SIG-M5 (cell line): Measurements from ENCODE around the gene LGALS9.
"Not testable (repeated sequence)": the region's sequence is repeated elsewhere in the genome, so short reads cannot be mapped to it uniquely, and the experiment has no call there.

Source experiments
- DNase-seq: peaks from one replicate; lab custom pipeline; 2025; lab: John Stamatoyannopoulos, UW

LGALS9 gene

DNA sequence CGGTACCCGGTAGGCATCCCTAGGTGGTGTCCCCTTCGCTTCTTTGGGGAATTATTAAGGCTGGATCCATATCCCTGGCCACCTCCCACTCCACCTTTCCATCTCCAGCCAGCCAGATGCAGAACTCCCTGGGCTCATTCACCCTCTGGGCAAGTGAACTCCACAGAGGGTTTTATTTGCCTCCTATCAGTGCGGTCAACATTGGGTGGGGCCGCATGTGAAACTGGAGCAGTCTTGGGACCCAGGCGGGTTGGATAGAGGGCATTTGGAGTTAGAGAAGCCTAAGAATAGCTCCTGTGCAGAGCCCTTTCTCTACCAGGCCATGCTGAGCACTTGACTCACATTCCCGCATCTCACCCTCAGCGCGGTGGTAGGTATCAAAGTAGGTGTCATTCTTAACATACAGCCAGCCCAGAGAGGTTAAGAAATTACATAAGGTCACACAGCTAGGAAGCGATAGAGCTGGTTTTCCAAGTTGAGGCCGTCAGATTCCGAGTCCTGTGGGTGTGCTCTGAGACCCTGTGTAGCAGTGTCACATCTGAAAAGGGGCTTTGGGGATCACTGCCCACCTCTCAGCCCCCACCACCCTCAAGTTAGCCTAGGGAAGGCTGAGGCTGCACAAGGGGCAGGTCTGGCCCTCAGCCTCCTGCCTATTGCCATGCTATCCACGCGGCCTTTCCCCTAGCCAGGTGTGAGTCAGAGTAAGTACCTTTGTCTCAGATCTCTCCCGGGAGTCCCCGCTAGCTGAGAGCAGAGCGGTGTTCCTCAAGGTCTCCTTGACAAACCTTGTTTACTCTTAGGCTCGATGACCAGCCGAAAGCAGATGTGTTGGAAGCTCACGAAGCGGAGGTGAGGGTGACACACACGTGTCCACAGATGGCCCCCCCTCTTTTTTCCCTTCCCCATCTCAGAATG, 26.9 kb upstream of the LGALS9 start:
- no peak for DNase-seq

- DNase-seq = no peak
Measured at GRCh38 chr17:27605409-27605808, 25.6 kb upstream of the LGALS9 start.

- no peak for DNase-seq
Measured at GRCh38 chr17:27607521-27608091, 23.4 kb upstream of the LGALS9 start.

DNA sequence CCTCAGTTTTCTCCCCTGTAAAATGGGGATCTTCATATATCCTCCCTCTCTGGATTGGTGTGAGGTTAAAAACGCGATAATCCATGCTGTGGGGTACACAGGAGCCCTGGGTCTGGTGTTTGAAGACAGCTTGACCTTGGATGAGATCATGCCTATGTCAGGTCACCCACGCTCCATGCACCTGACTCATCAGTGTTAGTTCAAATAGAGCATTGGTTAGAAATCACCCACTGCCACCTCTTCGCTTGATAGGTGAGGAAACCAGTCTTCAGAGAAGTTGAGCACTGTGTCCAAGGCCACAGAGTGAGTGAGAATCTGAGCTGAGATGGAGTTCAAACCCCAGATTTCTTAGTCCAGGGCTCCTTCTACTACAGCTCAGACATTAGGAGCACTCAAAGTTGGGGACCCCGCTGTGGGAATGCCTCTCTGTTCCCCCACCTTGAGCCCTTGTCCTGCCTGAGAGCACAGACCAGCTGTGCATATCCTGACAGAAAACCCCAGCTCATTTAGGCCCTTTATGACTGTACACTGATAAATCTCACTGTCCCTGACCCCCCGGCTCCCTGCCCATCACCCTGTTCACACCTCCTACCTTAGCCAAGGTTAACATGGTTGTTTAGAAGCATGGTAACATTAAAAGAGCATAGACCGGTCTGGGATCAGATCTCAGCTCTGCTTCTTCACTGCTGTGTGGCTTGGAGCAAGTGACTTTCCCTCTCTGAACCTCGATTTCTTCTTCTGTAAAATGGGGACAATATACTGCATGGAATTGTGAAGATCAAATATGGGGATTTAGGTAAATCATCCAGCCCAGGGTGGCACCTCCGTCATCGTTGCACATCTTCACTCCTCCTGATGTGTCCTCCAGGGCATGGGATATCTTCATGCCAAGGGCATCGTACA, 22.4 kb upstream of the LGALS9 start:
- no peak for DNase-seq

- DNase-seq = no peak
Measured at GRCh38 chr17:27609611-27610303, 21.2 kb upstream of the LGALS9 start.

- no peak for DNase-seq
Measured at GRCh38 chr17:27610304-27610677, 20.7 kb upstream of the LGALS9 start.

GRCh38 chr17:27612160-27612770, 18.7 kb upstream of the LGALS9 start:
- DNase-seq = no peak

DNA sequence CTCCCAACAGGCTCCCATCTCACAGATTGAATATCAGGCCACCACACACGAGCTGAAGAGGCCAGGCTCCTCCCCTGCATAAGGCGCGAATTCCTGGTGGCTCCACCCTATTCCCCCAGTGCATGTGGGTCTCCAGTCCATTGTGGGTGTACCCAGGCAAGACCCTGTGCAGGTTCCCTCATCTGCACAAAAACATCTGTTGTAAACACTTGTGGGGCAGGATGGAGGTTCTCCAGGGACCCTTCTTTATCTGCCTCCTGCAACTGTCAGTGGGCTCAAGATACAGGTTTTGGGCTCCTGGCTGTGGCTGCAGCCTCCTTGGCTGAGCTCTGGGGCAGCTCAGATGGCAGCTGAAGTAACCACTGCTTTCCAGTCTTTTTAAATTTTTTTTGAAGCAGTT, 17.6 kb upstream of the LGALS9 start:
- no peak for DNase-seq

GRCh38 chr17:27615121-27615520, 15.9 kb upstream of the LGALS9 start:
- no peak for DNase-seq

DNA sequence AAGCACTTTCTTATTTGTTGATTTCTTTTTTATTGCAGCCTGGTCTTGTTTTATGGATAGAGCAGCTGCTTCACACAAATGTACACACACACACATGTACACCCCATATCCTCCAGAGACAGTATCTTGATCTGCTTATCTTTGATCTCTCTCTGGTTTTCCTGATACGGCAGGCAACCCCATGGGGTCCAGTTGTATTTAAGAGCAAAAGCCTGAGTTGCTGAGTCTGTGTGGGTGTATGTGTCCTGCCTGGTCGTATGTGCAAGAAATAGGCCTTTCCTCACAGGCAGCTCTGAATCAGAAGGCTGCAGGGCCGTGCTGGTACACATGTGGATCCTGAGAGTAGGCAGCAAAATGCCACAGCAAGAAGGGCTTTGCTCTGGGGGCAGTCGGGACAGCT, 14.6 kb upstream of the LGALS9 start:
- DNase-seq = no peak

DNA sequence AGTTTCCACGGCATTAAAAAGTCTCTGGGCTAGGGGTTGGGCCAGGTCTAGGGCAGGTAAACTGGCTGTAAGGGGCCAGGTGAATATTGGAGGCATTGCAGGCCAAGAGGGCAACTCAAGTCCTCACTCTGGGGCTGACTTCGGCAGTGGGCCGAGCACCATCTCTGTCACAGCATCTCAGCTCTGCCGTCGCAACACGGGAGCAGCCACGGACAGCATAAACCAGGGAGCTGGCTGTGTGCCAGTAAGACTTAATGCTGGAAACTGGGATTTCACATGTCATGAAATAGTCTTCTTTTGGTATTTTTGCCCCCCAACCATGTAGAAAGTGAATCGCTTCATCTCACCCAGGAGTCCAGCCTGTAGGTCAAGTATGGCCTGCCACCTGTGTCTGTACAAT, 12.6 kb upstream of the LGALS9 start:
- DNase-seq = no peak

DNA sequence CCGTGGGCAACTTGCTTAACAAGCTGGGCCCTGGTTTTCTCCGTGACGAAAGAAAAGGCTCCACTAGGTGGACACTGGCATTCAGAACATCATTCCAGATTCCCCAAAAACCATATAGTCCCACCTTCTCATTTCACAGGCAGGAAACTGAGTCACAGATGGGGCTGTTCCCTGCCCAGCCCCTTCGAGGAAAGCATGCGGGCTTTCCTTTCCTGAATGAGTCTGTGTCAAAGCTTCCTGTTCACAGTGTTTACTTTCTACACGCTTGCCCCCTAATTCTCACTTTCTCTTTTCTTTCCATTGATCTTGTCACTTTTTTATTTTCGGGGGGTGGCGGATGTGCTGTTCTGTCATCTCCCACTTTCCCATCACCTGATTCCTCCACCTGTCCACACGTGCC, 10.3 kb upstream of the LGALS9 start:
- DNase-seq = no peak

DNA sequence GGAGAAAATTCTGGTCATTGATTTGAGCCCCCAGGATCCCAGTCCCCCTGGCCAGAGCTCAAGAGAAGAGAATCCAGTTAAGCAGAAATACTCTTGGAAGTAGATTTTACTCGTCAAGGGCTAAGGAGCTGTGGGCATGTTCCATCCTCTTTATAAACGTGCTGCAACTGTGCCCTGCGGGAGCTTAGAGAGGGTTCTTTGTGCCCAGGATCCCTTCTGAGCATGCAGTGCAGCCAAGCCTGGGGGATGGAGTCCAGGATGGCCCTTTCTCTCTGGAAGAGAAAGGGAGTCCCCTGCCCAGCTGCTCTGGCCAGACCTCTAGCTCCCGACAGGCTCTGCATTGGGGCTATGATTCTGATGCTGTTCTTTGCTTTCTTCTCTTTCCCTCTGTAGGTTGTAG, 9.5 kb upstream of the LGALS9 start:
- no peak for DNase-seq

- DNase-seq = no peak
Measured at GRCh38 chr17:27621942-27622559, 8.9 kb upstream of the LGALS9 start.

DNA sequence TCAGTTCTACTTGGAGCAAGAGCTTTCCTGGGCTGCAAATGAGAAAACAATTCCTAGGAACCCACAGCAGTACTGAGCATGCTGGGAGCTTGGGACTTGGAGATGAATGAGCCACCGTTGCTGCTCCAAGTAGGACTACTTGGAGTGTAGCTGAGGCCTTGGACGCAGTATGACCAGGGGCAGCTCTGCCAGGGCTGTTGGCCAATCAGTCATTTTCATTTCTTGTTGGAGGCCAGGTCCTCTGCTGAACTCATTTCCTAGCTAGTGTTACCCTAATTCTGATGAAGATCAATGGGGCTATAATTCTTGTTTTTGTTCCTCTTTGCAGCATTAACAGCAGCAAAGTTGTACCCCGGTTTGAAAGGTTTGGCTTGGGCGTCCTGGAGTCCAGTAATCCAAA, 8.0 kb upstream of the LGALS9 start:
- no peak for DNase-seq

DNA sequence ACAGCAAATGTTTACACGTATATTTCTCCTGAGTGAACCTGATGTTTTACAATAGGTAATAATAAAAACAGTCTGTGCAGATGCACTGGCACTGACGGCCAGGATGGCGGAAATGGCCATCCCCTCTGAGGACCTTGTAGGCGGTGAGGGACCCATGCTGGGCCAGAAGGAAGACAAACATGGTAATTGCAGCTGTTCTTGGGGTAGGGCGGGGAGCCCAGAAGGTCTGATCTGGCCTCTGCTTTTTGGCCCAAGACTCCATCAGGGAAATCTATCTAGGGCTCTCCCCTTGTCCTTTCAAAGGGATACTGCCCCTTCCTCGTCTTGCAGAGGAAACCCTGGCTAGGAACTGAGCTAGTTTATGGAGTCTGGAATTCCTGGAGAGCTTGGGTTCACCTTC, 7.4 kb upstream of the LGALS9 start:
- no peak for DNase-seq

DNA sequence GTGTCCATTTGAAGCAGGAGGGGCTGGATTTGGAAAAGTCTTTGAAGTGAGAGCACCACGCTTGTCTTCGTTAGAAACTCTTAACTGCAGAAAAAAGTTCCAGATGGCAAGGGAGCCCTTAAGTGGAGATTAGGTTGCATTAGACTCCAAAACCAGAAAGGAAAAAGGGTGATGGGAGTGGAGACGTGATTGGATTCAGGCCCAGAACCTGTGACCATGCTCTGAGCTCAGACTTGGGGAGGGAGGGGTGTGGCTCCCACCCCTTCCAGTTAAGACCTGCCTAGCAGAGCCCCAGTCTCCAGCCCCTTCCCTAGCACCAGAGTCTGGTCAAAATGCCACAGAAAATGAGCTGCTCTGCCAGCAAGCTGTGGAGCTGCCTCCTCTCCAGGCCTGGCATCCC, 6.4 kb upstream of the LGALS9 start:
- no peak for DNase-seq

DNA sequence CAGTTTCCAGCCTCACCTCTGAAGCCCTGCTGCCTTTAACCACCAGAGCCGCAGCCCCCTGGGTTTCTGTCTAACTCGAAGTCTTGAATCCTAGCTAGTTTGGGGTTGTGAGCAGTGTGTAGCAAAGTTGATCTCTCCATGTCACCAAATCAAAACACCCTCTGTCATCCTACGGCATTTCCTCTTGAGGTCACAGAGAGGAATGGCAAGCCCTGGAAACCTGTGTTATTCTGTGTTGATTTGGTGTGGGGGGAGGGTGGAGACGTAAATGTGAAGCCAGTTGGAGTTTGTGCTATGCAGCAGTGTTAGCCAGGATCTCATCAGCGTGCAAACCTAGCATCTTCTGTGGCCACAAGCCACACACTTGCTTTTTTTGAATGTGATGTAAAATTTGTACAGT, 5.1 kb upstream of the LGALS9 start:
- no peak for DNase-seq

DNA sequence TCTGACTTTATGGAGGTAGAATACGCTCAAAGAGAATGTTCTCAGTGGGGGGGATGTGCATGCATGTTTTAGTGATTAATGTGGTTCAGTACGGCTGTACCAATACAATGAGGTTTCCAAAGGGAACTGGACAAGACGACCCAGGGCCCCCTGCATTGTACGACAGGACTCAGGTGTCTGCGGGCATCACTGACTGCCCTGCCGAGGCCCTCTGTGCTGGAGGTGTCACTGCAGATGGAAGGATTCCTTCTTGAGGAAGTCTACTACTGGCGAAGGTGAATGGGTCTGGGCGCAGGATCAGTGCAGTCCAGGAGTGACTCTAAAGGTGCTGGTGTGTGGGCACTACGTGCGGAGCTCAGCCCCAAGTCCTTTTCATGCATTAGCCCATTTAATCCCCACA, 3.5 kb upstream of the LGALS9 start:
- no peak for DNase-seq

DNA sequence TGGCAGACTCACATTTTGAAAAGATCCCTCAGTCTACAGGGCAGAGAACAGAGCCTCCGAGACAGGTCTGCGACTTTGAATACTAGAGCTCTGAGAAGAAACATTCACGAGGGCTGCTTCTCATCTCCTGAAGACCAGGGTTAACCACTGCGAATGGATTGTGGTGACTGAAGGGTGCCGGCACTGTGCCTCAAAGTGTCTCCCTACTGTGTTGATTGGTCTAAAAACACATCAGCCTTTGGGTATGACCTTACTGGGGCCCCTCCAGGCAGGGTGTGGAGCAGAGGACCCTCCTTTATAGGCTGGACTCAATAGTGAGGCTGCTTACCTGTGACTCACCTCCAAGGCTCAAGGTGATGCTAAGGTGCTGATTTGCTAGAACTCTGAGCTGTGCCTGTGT, 2.6 kb upstream of the LGALS9 start:
- DNase-seq = no peak

DNA sequence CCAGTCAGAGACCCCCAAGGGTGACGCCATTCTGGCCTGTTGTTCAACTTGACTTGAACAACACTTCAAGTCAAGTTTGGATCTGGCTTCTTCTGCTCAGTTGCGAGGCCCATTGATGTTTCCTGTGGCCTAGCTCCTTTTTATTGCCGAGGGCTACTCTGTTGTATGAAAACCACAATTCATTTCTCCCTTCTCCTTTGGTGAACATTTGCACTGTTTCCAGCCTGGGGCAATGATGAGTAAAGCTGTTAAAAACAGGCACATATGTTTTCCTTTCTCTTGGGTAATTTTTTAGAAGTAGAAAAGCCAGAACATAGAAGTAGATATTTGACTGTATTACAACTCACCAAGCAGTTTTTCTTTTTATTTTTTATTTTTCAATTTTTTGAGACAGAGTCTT, 1.7 kb upstream of the LGALS9 start:
- DNase-seq = not testable (repeated sequence)
